HG03571 (cell line): Measurements from ENCODE around the gene TEX14.
A peak's percentile ranks its signal among the peaks of the same experiment; 100 is the strongest.

ENCODE experiments used
- ATAC-seq: cut with Tn5 transposase; IDR thresholded peaks from one replicate; pipeline ENCODE4 v1.9.1; 2021; ENCODE audit not compliant: unreplicated experiment

Gene TEX14

GRCh38 chr17:58531122-58531521, 160.7 kb downstream of the TEX14 start:
- ATAC-seq, result no peak

GRCh38 chr17:58530655-58531054, 161.2 kb downstream of the TEX14 start:
- no peak for ATAC-seq

- no peak for ATAC-seq
These were observed 162.6 kb downstream of the TEX14 start for GRCh38 chr17:58529275-58529674.

GRCh38 chr17:58528443-58528842, 163.4 kb downstream of the TEX14 start:
- ATAC-seq, result no peak

GRCh38 chr17:58527949-58528348, 163.9 kb downstream of the TEX14 start:
- ATAC-seq, result no peak

- no peak for ATAC-seq
These were observed 164.5 kb downstream of the TEX14 start for GRCh38 chr17:58527306-58527705.

- ATAC-seq, result no peak
These were observed 166.6 kb downstream of the TEX14 start for GRCh38 chr17:58525239-58525638.

- no peak for ATAC-seq
These were observed 170.2 kb downstream of the TEX14 start for GRCh38 chr17:58521680-58522079.

- no peak for ATAC-seq
These were observed 170.9 kb downstream of the TEX14 start for GRCh38 chr17:58520843-58521430.

GRCh38 chr17:58517928-58518609, 173.8 kb downstream of the TEX14 start:
- peak; percentile 78 for ATAC-seq

GRCh38 chr17:58517378-58517927, 174.4 kb downstream of the TEX14 start:
- no peak for ATAC-seq

- ATAC-seq, result no peak
These were observed 175.0 kb downstream of the TEX14 start for GRCh38 chr17:58516644-58517377.

GRCh38 chr17:58515286-58515685, 176.6 kb downstream of the TEX14 start:
- ATAC-seq, result no peak

- no peak for ATAC-seq
These were observed 177.1 kb downstream of the TEX14 start for GRCh38 chr17:58514770-58515157.

- no peak for ATAC-seq
These were observed 177.7 kb downstream of the TEX14 start, which contains the start of gene MTMR4 for GRCh38 chr17:58513965-58514769. MTMR4 (minus strand) TSS chr17:58514638; CDS start chr17:58514407, 231 bp downstream.

- no peak for ATAC-seq
These were observed 178.4 kb downstream of the TEX14 start for GRCh38 chr17:58513267-58513964.

GRCh38 chr17:58510075-58510474, 181.8 kb downstream of the TEX14 start:
- no peak for ATAC-seq

- ATAC-seq, result no peak
These were observed 183.3 kb downstream of the TEX14 start for GRCh38 chr17:58508341-58509067.

GRCh38 chr17:58507123-58507634, 184.7 kb downstream of the TEX14 start:
- no peak for ATAC-seq
